ENCODE data around the gene FDX2.

DNA sequence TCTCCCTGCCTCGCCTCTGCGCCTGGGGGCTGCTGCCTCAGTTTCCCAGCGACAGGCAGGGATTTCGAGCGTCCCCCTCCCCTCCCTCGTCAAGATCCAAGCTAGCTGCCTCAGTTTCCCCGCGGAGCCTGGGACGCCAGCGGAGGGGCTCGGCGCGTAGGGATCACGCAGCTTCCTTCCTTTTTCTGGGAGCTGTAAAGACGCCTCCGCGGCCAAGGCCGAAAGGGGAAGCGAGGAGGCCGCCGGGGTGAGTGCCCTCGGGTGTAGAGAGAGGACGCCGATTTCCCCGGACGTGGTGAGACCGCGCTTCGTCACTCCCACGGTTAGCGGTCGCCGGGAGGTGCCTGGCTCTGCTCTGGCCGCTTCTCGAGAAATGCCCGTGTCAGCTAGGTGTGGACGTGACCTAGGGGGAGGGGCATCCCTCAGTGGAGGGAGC is 45.6 kb downstream of the FDX2 start:
- TF ChIP-seq EP300 (conservative IDR thresholded peaks at IDR 0.05; ENCODE audit: poor library complexity, severe bottlenecking) (no peak), POLR2AphosphoS5 (IDR thresholded peaks at IDR 0.05) (no peak), EZH2 (IDR thresholded peaks at IDR 0.05; ENCODE audit: borderline replicate concordance, insufficient read depth, low read length, poor library complexity, severe bottlenecking) (no peak)

Measured in neural cell (in vitro differentiated cells).